Inflammatory macrophage treated with lipopolysaccharide for 1 hour (primary cell): ENCODE measurements around the gene EPB41.

Source experiments
- DNase-seq, 2 donors: peaks; one replicate each; pipeline ENCODE4 v3.0.0-alpha.2; 2020 to 2022

The EPB41 gene

GRCh38 chr1:28891256-28891655, 23.1 kb upstream of the EPB41 start:
- no peak for DNase-seq

- DNase-seq, result no peak
Measured at GRCh38 chr1:28893403-28894102, 20.8 kb upstream of the EPB41 start.

- DNase-seq, result no peak
Measured at GRCh38 chr1:28894785-28895184, 19.6 kb upstream of the EPB41 start.

GRCh38 chr1:28895896-28896608, 18.3 kb upstream of the EPB41 start:
- DNase-seq, result no peak

GRCh38 chr1:28896609-28896986, 17.8 kb upstream of the EPB41 start:
- no peak for DNase-seq

GRCh38 chr1:28897789-28898188, 16.6 kb upstream of the EPB41 start:
- no peak for DNase-seq

- no peak for DNase-seq
Measured at GRCh38 chr1:28898405-28898881, 15.9 kb upstream of the EPB41 start.

- peak in 1 of 2 donors; percentile 36 for DNase-seq
Measured at GRCh38 chr1:28899267-28899666, 15.1 kb upstream of the EPB41 start.

GRCh38 chr1:28900562-28900961, 13.8 kb upstream of the EPB41 start:
- no peak for DNase-seq

GRCh38 chr1:28902738-28903137, 11.6 kb upstream of the EPB41 start:
- DNase-seq, result no peak

- DNase-seq, result no peak
Measured at GRCh38 chr1:28905921-28906666, 8.3 kb upstream of the EPB41 start.

GRCh38 chr1:28909198-28909597, 5.2 kb upstream of the EPB41 start:
- no peak for DNase-seq

GRCh38 chr1:28910379-28911115, 3.8 kb upstream of the EPB41 start:
- DNase-seq, result no peak

- no peak for DNase-seq
Measured at GRCh38 chr1:28913786-28914227, 562 bp upstream of the EPB41 start.

GRCh38 chr1:28915031-28915895, 894 bp downstream of the EPB41 start:
- no peak for DNase-seq

GRCh38 chr1:28917757-28918118, 3.4 kb downstream of the EPB41 start:
- no peak for DNase-seq

- no peak for DNase-seq
Measured at GRCh38 chr1:28921286-28921869, 7.0 kb downstream of the EPB41 start.

GRCh38 chr1:28925350-28925891, 11.1 kb downstream of the EPB41 start:
- no peak for DNase-seq

- DNase-seq, result peak; percentile 76 to 77
Measured at GRCh38 chr1:28926629-28927265, 12.4 kb downstream of the EPB41 start.

GRCh38 chr1:28927266-28927647, 12.9 kb downstream of the EPB41 start:
- DNase-seq, result peak in 1 of 2 donors; percentile 11
